Mesenchymal stem cell (in vitro differentiated cells and primary cell): Measurements from ENCODE around the gene IL37.

Experiments
- DNase-seq: peaks from one replicate; pipeline ENCODE4 v3.0.0-alpha.2; 2013
- H2AFZ ChIP-seq: one replicate; pipeline ENCODE4 v1.6.1; 2013; ENCODE audit warnings: low read depth, mild to moderate bottlenecking, control low read depth, inconsistent platforms, low read length, moderate library complexity
- H2AK5ac ChIP-seq: 2 replicates; pipeline ENCODE4 v1.6.1; 2013; ENCODE audit warnings: low read length, moderate library complexity, mild to moderate bottlenecking, inconsistent platforms; ENCODE audit not compliant: severe bottlenecking
- H2BK120ac ChIP-seq: one replicate; pipeline ENCODE4 v1.6.1; 2013; ENCODE audit warnings: low read depth, mild to moderate bottlenecking, inconsistent platforms, low read length, moderate library complexity
- H2BK12ac ChIP-seq, 2 experiments: one replicate each; pipeline ENCODE4 v1.6.1; 2013; ENCODE audit warnings: inconsistent platforms in 2 of 2, low read length in 2 of 2, mild to moderate bottlenecking in 2 of 2, moderate library complexity in 2 of 2, control low read depth in 1 of 2
- H2BK15ac ChIP-seq: one replicate; pipeline ENCODE4 v1.6.1; 2013; ENCODE audit warnings: mild to moderate bottlenecking, low read depth, inconsistent platforms; ENCODE audit not compliant: poor library complexity, severe bottlenecking
- H2BK5ac ChIP-seq: 2 replicates; pipeline ENCODE4 v1.6.1; 2013; ENCODE audit warnings: low read depth, mild to moderate bottlenecking, low read length, control low read depth, inconsistent platforms; ENCODE audit not compliant: poor library complexity, severe bottlenecking
- H3K14ac ChIP-seq, 2 experiments: one replicate each; pipeline ENCODE4 v1.6.1; 2013; ENCODE audit warnings: inconsistent platforms in 2 of 2, low read length in 2 of 2, control low read depth in 1 of 2, mild to moderate bottlenecking in 1 of 2, moderate library complexity in 1 of 2
- H3K18ac ChIP-seq, 2 experiments: one replicate each; pipeline ENCODE4 v1.6.1; 2013; ENCODE audit warnings: inconsistent platforms in 2 of 2, low read length in 2 of 2, control low read depth in 1 of 2, low read depth in 1 of 2, mild to moderate bottlenecking in 1 of 2
- H3K23ac ChIP-seq, 2 experiments: one replicate each; pipeline ENCODE4 v1.6.1; 2013; ENCODE audit warnings: inconsistent platforms in 2 of 2, low read length in 2 of 2, mild to moderate bottlenecking in 2 of 2, moderate library complexity in 2 of 2, control low read depth in 1 of 2
- H3K27ac ChIP-seq: 2 replicates; pipeline ENCODE4 v1.5.1; 2013; ENCODE audit warnings: mild to moderate bottlenecking, moderate library complexity, low read length, control low read depth, inconsistent platforms; ENCODE audit not compliant: poor library complexity, severe bottlenecking
- H3K27me3 ChIP-seq, 2 experiments: 2 replicates each; pipeline versions ENCODE4 v1.6.1 to v1.7.0; 2013; ENCODE audit warnings: low read length in 2 of 2, mild to moderate bottlenecking in 2 of 2, moderate library complexity in 2 of 2, control low read depth in 1 of 2, inconsistent platforms in 1 of 2; ENCODE audit not compliant: control insufficient read depth in 1 of 2, insufficient read depth in 1 of 2
- H3K36me3 ChIP-seq, 2 experiments: 2 replicates each; pipeline versions ENCODE4 v1.6.1 to v1.7.0; 2013; ENCODE audit warnings: low read length in 2 of 2, control low read depth in 1 of 2, inconsistent platforms in 1 of 2, low read depth in 1 of 2, mild to moderate bottlenecking in 1 of 2; ENCODE audit not compliant: insufficient read depth in 2 of 2, control insufficient read depth in 1 of 2
- H3K4ac ChIP-seq, 2 experiments: one replicate each; pipeline ENCODE4 v1.6.1; 2013; ENCODE audit warnings: inconsistent platforms in 2 of 2, low read length in 2 of 2, mild to moderate bottlenecking in 2 of 2, moderate library complexity in 2 of 2, control low read depth in 1 of 2, low read depth in 1 of 2
- H3K4me1 ChIP-seq: 2 replicates; pipeline ENCODE4 v1.6.1; 2013; ENCODE audit warnings: low read depth, low read length, control low read depth; ENCODE audit not compliant: control insufficient read depth, insufficient read depth
- H3K4me2 ChIP-seq: 2 replicates; pipeline ENCODE4 v1.6.1; 2013; ENCODE audit warnings: low read length, mild to moderate bottlenecking, inconsistent platforms; ENCODE audit not compliant: poor library complexity, severe bottlenecking
- H3K4me3 ChIP-seq, 2 experiments: 2 replicates each; pipeline versions ENCODE4 v1.5.1 to v1.7.0; 2013; ENCODE audit warnings: low read length in 2 of 2, mild to moderate bottlenecking in 2 of 2, control low read depth in 1 of 2, low read depth in 1 of 2; ENCODE audit not compliant: insufficient read depth in 1 of 2
- H3K79me1 ChIP-seq: replicated peaks from 2 replicates; pipeline ENCODE4 v1.6.1; 2013; ENCODE audit warnings: mild to moderate bottlenecking, control low read depth, low read length, inconsistent platforms; ENCODE audit not compliant: poor library complexity, severe bottlenecking
- H3K9ac ChIP-seq: 2 replicates; pipeline ENCODE4 v1.7.0; 2013; ENCODE audit warnings: mild to moderate bottlenecking, low read length, moderate library complexity
- H3K9me3 ChIP-seq: 2 replicates; pipeline ENCODE4 v1.7.0; 2013; ENCODE audit warnings: mild to moderate bottlenecking, low read length; ENCODE audit not compliant: control insufficient read depth
- H4K8ac ChIP-seq: one replicate; pipeline ENCODE4 v1.6.1; 2013; ENCODE audit warnings: inconsistent platforms, mild to moderate bottlenecking, low read length, moderate library complexity
- H4K91ac ChIP-seq: one replicate; pipeline ENCODE4 v1.6.1; 2013; ENCODE audit warnings: mild to moderate bottlenecking, low read length, inconsistent platforms
- WGBS: methylation state at CpG from one replicate; pipeline ENCODE4 v1.1.7; 2013; ENCODE audit warnings: mixed read lengths; 5-methylcytosine and 5-hydroxymethylcytosine counted together

The IL37 gene

DNA sequence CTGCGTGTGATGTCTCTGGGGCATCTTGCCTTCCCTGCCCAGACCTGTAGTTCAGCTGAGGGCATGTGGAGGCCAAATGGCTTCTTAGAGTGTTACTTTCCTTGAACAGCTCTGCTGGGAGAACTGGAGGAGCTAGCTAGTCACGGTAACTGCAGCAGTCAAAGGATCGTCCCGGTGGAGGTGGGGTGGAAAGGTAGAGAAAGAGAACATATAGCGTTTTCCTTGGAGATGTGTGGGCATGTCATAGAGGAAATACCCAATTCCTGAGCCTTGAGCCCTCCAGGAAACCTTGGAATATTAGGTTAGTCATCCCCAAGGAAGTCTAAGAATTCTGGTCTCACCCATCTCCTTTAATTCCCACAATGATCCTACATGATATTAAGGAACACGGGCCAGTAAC, 33.5 kb upstream of the IL37 start:
- 88% methylated on average over 5 of the region's 6 CpGs for WGBS
- H3K79me1 ChIP-seq, result no peaks in the 10 kb centered on the region
- H4K8ac ChIP-seq, result no peak overlapping the region
- peak overlapping the region; percentile 23 to 44 for H3K18ac ChIP-seq
- peaks cover 11% of the 10 kb centered on the region for H3K4me1 ChIP-seq
- DNase-seq, result no peak
- H2BK12ac ChIP-seq, result peak overlapping the region in 1 of 2 experiments; percentile 87
- H3K9me3 ChIP-seq, result no peaks in the 10 kb centered on the region
- H3K4me3 ChIP-seq, result no peak overlapping the region
- H2BK5ac ChIP-seq, result no peak overlapping the region
- no peaks in the 10 kb centered on the region for H3K27me3 ChIP-seq
- peak overlapping the region; percentile 77 for H4K91ac ChIP-seq
- H3K4me2 ChIP-seq, result no peak overlapping the region
- no peak overlapping the region for H3K27ac ChIP-seq
- H3K14ac ChIP-seq, result peak overlapping the region in 1 of 2 experiments; percentile 35
- H2BK120ac ChIP-seq, result no peak overlapping the region
- H3K23ac ChIP-seq, result no peak overlapping the region
- no peak overlapping the region for H3K9ac ChIP-seq
- H2AK5ac ChIP-seq, result no peak overlapping the region
- H2BK15ac ChIP-seq, result no peak overlapping the region
- peak overlapping the region in 1 of 2 experiments; percentile 3 for H3K4ac ChIP-seq
- no peak overlapping the region for H2AFZ ChIP-seq
- H3K36me3 ChIP-seq, result no peaks in the 10 kb centered on the region

DNA sequence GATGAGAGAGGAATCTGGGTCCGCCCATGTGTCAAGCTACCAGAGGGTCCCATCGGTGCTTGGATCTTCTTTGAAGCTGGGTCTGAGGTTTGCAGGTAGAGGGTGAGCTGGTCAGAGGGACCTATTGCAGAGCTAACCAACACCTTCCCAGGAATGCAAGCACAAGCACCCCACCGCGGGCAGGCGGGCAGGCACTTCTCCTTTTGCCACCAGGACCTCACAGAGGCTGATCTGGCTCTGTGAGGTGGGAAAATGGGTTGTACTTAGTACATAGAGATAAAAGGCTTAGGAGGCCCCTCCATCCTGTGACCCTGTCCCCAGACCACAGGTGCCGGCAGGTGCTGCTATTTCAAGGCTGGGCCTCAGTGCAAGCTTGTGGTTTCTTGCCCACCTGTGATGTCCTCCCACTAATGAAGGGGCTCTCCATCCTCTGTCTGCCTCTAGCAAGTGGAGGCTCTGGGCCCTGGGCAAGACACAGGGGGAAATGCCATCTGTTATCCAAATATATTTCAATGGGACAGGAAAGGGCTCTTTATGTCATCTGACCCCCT, 31.4 kb upstream of the IL37 start:
- Histone ChIP-seq H3K4me3 (no peak overlapping the region), H2BK120ac (peak overlapping the region; percentile 3), H3K4me2 (no peak overlapping the region), H3K9ac (no peak overlapping the region), H3K4ac (peak overlapping the region; percentile 52 to 84), H3K14ac (peak overlapping the region in 1 of 2 experiments; percentile 28), H4K8ac (no peak overlapping the region), H4K91ac (peak overlapping the region; percentile 15), H3K27ac (no peak overlapping the region), H3K9me3 (no peaks in the 10 kb centered on the region), H3K23ac (no peak overlapping the region), H2AFZ (no peak overlapping the region), H3K4me1 (peaks cover 11% of the 10 kb centered on the region), H2BK12ac (peak overlapping the region; percentile 41 to 97), H3K18ac (peak overlapping the region; percentile 17 to 67), H3K36me3 (no peaks in the 10 kb centered on the region), H3K79me1 (no peaks in the 10 kb centered on the region), H2AK5ac (no peak overlapping the region), H2BK5ac (no peak overlapping the region), H3K27me3 (no peaks in the 10 kb centered on the region), H2BK15ac (no peak overlapping the region)
- no peak for DNase-seq
- WGBS, result 94% methylated on average over 6 of the region's 6 CpGs

DNA sequence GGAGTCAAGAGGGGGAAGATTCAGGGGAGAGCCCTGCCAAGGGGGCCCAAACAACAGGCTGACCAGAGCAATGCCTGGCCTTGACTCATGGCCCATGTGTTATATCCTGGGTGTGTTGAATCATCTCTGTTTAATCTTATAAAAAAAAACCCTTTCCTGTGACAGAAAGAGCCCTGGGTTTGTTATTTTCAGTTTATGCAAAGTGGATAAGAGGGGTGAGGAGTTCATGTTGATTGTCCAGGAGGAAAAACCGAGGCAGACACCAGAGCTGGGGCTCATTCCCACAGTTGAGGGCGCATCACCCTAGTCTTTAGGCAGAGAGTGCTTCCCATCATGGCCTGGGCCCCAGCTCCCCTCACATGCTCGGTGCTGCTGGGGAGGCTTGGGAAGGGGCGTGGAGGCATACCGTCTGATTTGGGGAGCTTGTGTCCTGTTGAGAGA, 30.9 kb upstream of the IL37 start:
- no peaks in the 10 kb centered on the region for H3K36me3 ChIP-seq
- H2BK12ac ChIP-seq, result peak overlapping the region; percentile 90 to 99
- peaks cover 11% of the 10 kb centered on the region for H3K4me1 ChIP-seq
- peak overlapping the region; percentile 69 for H2BK120ac ChIP-seq
- no peak overlapping the region for H3K27ac ChIP-seq
- H3K23ac ChIP-seq, result peak overlapping the region in 1 of 2 experiments; percentile 95
- H2AK5ac ChIP-seq, result no peak overlapping the region
- H3K79me1 ChIP-seq, result no peaks in the 10 kb centered on the region
- no peak overlapping the region for H3K4me3 ChIP-seq
- peak overlapping the region; percentile 92 for H4K91ac ChIP-seq
- peak overlapping the region; percentile 88 to 99 for H3K18ac ChIP-seq
- H2BK15ac ChIP-seq, result peak overlapping the region; percentile 23
- no peaks in the 10 kb centered on the region for H3K9me3 ChIP-seq
- peak overlapping the region in 1 of 2 experiments; percentile 93 for H3K14ac ChIP-seq
- no peak overlapping the region for H3K4me2 ChIP-seq
- no peaks in the 10 kb centered on the region for H3K27me3 ChIP-seq
- peak overlapping the region; percentile 20 to 95 for H3K4ac ChIP-seq
- H2BK5ac ChIP-seq, result no peak overlapping the region
- peak overlapping the region; percentile 78 for H4K8ac ChIP-seq
- peak overlapping the region; percentile 43 for H3K9ac ChIP-seq
- no peak overlapping the region for H2AFZ ChIP-seq
- WGBS, result 74% methylated on average over 5 of the region's 5 CpGs
- peak; percentile 77 for DNase-seq

DNA sequence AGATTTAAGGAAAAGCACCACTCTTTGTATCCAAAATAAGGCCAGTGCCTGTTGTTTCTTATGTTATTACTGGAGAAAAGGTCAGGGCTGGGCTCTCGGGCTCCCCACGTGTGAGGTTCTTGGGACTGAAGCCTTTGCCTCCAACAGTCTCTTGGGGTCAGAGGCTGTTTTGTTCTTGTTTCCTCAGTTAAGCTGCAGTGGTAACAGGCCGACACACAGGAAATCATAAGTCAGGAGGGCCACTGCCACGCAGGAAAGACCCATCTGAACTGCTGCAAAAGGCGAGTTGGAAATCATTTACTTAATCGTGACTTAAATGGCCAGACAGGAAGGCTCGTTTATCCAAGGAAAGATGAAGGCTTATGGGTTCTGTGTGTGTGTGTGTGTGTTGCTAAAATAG, 30.3 kb upstream of the IL37 start:
- Histone ChIP-seq H3K9ac (peak overlapping the region; percentile 43), H2AFZ (no peak overlapping the region), H3K18ac (peak overlapping the region; percentile 88 to 99), H3K27ac (peak overlapping the region; percentile 36), H3K36me3 (no peaks in the 10 kb centered on the region), H3K79me1 (no peaks in the 10 kb centered on the region), H2BK120ac (no peak overlapping the region), H3K9me3 (no peaks in the 10 kb centered on the region), H2BK12ac (peak overlapping the region; percentile 90 to 99), H2BK5ac (no peak overlapping the region), H4K8ac (peak overlapping the region; percentile 78), H3K4me3 (no peak overlapping the region), H4K91ac (peak overlapping the region; percentile 92), H3K23ac (no peak overlapping the region), H3K4me1 (peaks cover 11% of the 10 kb centered on the region), H3K4ac (peak overlapping the region; percentile 20 to 95), H3K4me2 (no peak overlapping the region), H2BK15ac (peak overlapping the region; percentile 84), H2AK5ac (no peak overlapping the region), H3K14ac (no peak overlapping the region), H3K27me3 (no peaks in the 10 kb centered on the region)
- 26% methylated on average over 6 of the region's 7 CpGs for WGBS
- peak; percentile 62 for DNase-seq
